Peyer's patch (tissue), 4 donors: ENCODE results near the gene ANOS1.

ENCODE experiments used
- CTCF ChIP-seq, 6 experiments: fragments of 450-650 bp in 4 of 6; fragments of 200-600 bp in 2 of 6; sonication (generic) in 1 of 6; IDR thresholded peaks; one replicate each; pipeline ENCODE4 v1.5.1; 2017 to 2019; ENCODE audit warnings: antibody characterized with exemption in 6 of 6, mild to moderate bottlenecking in 3 of 6, moderate library complexity in 1 of 6
- POLR2A ChIP-seq, 2 donors: fragments of 450-650 bp; IDR thresholded peaks; one replicate each; pipeline ENCODE4 v1.5.1; 2017; ENCODE audit warnings: antibody characterized with exemption in 2 of 2, mild to moderate bottlenecking in 2 of 2, moderate library complexity in 2 of 2

DNA sequence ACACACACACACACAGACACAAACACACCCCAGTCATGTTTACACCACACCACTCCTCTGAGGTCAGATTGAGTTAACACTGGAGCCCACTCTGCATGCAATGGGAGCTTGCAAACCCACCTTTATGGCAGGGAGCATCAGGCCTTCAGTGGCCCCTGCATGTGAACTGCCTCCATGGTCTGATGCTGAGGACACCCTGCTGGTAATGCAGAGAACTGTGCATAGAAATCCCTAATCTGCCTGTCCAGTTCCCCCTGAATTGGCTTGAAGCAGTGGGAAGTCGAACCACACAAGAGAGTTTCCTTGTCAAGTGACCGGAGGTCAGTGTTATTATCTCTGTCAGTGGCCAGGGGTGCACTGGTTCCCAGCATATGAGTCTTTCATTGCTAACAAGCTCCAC lies 59.8 kb downstream of the ANOS1 start:
- no peak for TF ChIP-seq CTCF (IDR thresholded peaks at IDR 0.05)
- no peak for TF ChIP-seq POLR2A (IDR thresholded peaks at IDR 0.05)
